Activated T-helper 1 cell treated with Interleukin-2 at 50 U/mL for 16 hours (primary cell): ENCODE measurements around the gene HASPIN.

Experiments
- DNase-seq: peaks from one replicate; pipeline ENCODE4 v3.0.0-alpha.2; 2020; ENCODE audit warnings: low read depth

HASPIN gene

GRCh38 chr17:3735515-3735914 lies 11.8 kb downstream of the HASPIN start:
- no peak for DNase-seq

DNA sequence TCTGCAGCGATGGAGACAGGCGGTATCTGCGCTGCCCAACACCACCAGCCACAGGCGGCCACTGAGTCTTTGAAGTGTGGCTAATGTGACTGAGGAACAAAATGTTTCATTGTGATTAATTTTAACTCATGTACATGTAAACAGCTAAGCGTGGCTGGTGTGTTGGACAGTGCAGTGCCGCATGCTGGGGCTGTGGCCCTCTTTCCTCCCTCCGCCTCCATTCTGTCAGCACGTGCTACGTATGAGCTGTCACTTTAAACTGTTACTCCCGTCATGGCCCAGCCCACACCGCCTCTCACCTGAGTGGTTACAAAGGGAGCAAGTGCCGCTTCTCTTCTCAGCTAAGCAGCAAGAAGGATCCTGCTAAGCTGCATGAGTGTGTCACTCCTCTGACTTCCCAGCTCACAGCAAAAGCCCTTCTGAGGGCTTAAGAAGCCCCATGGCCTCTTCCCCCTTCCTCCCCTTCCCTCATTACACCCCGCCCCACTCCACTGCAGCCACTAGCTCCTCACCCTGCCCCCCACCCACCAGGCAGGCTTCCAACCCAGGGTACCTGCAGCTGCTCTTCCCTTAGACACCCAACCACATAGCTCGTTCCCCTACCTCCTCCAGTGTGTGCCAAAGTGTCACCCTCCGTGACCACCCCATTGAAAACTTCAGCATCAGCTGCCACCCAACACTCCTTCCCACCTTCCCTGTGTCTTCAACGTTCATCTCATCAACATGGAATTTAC lies 15.0 kb downstream of the HASPIN start:
- no peak for DNase-seq

DNA sequence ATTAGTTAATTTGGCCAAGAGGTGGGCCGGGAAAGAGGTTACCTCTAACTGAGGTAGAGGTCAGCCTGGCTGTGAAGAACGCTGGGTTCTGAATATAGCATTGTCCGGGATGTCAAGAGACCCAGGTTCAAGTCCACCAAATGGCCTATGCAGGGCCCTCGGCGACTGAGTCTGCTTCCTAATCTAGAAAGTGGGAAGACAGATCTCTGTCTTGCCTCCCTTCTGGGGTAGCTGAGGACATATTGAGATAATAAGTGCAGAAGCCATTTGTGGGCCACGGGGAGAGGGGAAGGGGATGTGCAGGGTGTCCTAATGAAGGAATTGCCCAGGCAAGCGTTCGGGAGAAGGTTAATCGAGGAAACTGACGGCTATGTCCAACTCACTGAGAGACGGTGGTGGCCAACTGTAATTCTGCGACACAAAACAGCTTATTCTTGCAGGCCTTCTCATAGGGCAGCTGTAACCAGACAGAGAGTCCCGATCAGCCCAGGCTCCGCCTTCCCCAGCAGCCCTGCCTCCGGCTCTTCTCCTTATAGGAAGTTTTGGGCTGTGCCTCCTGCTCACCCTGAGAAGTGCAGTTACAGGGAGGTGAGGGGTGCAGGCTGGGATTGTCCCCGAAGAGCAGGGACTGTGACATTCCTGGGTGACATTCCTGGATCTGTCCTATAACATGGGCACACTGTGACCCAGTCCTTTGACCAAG lies 15.9 kb downstream of the HASPIN start:
- DNase-seq, result no peak

GRCh38 chr17:3740611-3741073 lies 16.9 kb downstream of the HASPIN start:
- DNase-seq, result no peak

DNA sequence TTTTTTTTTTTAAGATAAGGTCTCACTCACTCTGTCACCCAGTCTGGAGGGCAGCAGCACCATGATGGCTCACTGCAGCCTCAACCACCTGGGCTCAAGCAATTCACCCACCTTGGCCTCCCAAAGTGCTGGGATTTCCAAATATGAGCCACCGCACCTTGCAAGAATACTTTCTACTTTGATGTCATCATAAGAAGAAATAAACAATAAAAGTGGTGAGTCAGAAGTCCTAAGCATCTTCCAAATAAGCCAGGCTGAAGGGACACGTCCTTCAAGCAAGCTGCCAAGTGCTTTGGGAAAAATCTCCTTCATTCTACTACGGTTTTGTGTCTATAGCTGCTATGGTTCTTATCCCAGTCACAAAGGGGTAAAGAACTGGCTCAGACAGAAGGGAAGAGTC lies 20.3 kb downstream of the HASPIN start:
- DNase-seq, result no peak

- DNase-seq, result no peak
Observed at GRCh38 chr17:3745071-3745470, 21.4 kb downstream of the HASPIN start.

DNA sequence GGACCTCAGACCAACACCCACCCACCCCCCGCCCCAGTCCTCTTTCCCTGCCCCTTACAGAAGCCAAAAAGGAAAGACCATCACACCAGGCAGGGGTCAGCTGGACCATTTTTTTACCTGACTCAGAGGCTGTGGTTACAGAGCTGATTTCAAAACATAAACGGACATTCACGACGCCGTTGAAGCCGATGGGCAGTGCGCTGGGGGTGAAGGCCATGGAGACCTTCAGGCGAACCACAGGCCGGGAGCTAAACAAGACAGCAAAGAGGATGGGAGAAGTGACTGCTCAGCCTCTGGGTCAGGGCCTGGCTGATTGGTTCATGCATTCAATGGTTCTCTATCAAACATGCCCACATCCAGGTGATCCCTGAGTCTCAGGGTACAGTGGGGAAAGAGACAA lies 24.1 kb downstream of the HASPIN start:
- DNase-seq, result no peak

GRCh38 chr17:3748576-3748975 lies 24.9 kb downstream of the HASPIN start:
- no peak for DNase-seq

DNA sequence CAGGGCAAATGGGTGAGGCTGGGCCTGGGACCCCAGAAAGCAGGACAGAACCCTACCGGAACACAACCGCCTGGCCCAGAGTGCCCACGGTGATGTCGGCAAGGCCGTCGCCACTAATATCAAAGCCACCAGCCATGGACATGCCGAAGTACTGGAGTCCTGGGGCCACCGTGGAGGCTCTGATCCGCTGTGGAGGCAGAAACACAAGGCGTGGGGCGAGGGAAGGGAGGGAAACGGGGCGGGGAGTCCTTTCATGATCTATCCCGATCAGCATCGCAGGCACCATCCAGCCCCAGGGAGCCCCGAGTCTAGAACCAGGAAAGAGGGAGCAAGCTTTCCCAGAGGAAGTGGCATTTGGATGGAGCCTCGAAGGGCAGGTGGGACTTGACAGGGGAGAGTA lies 26.6 kb downstream of the HASPIN start:
- DNase-seq, result no peak

- peak; percentile 25 for DNase-seq
Observed at GRCh38 chr17:3750926-3751325, 27.2 kb downstream of the HASPIN start.

DNA sequence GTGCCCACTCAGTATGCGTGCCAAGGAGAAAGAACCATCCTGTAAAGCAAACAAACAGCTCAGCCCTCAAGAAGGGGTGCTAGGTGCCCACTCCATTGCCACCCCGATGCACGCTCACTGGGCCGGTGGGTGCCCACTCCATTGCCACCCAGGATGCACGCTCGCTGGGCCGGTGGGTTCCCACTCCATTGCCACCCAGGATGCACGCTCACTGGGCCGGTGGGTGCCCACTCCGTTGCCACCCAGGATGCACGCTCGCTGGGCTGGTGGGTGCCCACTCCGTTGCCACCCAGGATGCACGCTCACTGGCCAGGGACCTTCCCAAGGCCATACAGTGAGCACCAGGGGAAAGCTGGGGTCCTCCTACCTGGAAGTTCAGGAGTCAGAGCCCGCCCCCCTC lies 28.1 kb downstream of the HASPIN start:
- DNase-seq, result no peak

DNA sequence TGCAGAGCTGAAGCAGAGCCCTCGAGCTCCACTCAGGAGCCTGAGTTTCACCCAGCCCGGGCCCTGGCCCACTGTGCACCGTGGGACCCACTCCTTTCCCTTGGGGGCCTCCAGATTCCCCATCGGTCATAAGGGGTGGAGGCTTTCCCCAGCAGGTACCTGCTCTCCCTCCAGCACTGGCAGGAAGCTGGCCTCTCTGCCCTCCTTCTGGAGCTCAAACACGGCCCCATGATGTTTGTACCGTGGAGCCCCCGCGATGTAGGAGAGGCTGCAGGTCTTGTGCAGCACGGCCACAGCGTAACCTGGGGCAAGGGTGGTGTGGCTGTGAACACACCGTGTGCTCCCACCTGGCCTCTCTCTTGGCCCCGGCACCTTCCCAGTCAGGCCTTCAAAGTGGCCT lies 29.9 kb downstream of the HASPIN start:
- DNase-seq, result no peak

DNA sequence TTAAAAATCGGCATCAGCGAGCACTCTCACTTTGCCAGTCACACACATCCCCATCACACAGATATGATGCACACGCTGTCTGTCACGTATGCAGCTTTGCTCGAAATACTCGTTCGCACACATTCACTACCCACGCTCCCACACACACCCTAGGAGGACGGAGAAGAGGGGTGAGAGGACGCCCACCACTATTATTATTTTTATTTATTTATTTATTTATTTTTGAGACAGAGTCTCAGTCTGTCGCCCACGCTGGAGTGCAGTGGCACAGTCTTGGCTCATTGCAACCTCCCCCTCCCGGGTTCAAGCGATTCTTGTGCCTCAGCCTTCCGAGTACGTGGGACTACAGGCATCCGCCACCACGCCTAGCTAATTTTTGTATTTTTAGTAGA lies 30.4 kb downstream of the HASPIN start:
- DNase-seq, result no peak

DNA sequence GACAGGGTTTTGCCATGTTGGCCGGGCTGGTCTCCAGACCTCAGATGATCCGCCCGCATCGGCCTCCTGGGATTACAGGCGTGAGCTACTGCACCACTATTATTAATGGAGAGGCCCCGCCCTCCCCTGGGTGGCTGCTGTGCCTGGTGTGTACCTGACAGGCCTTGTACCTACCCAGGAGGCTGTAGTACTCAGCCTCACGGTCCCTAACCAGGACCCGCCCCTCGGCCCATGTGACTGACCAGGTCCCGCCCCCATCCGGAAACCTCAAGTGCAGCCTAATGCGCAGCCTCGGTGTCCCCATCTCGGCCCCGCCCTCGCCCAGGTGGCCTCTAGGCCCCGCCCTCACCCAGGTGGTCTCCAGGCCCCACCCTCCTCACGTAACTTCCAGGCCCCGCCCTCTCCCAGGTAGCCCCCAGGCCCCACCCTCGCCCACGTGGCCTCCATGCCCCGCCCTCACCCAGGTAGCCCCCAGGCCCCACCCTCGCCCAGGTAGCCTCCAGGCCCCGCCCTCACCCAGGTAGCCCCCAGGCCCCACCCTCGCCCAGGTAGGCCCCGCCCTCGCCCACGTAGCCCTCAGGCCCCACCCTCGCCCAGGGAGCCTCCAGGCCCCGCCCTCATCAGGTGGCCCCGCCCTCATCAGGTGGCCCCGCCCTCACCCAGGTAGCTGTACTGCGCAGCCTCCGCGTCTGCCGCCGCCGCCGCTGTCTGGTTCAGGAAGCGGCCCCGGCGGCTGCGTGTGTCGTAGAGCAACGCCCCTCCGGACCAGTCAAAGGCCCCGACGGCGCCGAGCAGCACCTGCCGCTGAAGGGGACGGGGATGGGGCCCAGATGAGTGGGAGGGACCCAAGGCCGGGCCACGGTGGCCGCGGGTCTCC lies 31.0 kb downstream of the HASPIN start:
- DNase-seq, result peak; percentile 66

DNA sequence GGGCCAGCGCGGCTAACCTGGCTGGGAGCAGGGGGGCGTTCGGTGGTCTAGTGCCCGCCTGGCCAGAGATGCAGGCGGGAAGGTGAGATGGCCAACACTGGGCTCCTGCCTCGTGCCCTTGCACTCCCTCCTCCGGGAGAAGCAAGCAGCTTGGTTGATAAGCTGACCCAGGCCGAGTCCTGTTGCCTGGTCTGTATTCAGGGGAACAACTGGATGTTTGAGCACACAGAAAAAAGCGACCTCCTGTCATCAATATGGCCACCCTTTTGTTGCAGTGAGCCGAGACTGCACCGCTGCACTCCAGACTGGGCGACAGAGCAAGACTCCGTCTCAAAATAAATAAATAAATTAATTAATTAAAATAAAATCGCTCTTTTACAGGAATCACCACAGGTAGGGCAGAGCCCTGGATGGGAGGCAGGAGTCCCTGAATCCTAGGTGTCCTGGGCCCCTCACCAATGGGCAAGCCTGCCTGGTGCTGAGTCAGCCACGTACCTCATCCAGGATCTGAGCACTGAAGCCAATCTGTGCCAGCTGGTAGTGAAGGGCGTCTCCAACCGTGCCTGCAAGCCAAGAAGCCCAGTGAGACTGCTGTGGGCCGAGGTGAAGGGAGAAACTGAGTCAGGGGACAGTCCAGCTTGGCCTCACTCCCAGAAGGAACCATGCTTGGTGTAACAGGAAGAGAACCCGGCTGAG lies 31.8 kb downstream of the HASPIN start:
- DNase-seq, result no peak

- no peak for DNase-seq
Observed at GRCh38 chr17:3759597-3760216, 36.0 kb downstream of the HASPIN start.

DNA sequence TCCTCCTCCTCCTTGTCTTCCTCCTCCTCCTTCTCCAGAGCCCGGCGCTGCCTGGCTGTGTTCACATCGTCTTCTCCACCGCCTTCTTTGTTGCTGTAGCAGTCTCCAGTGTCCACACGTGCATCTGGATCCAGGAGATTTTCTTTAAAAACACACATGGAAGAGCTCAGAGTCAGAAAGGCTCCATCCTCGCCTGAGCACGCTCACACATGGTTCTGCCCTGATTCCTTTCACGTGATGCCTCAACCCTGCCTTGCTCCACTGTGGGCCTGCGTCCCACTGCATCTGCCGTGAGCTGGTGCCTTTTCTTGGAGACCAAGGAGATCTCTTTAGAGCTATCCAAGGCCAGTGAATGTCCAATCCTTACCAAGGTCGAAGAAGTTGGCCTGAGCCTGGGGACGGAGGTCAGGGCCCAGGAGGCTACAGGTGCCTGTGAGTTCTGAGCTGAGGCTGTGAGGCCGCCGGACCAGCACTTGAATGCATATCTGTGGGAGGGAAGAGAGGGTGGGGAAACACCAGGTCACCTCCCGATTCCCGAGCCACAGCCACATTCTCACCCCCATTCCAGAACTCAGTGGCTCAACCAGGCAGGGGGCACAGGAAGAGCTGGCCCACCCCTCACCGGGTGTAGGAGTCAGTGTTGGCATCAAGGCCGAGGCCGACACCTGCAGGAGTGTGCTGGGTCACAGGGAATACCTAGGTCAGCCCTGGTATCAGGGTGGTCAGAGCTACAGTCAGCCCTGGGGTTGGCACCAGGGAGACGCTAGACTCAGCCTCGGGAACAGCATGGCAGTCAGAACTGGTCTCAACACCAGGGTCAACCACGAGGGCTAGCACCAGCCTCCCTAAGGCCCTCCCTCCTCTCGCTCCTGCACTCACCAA lies 37.6 kb downstream of the HASPIN start:
- no peak for DNase-seq

DNA sequence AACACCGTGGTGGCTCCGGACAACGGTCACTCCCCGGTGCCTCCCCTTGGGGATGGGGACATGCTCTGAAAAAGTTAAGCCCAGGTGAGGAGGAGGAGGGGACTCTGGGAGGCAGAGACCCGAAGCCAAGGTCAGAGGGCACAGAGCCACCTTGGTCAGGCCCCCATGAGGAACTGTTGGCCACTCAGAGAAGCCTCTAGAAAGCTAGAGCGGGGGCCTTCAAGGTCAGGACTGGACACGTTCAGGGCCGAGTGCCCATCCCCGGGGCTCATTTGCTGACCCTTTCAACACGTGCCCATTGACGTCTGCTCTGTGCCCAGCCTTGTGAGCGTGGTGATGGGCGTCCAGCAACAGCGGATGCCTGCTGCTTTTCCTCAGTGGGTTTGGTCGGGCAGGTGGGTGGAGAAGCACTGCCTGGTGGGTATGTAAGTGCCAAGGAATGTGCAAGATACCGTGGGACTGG lies 38.2 kb downstream of the HASPIN start:
- no peak for DNase-seq

DNA sequence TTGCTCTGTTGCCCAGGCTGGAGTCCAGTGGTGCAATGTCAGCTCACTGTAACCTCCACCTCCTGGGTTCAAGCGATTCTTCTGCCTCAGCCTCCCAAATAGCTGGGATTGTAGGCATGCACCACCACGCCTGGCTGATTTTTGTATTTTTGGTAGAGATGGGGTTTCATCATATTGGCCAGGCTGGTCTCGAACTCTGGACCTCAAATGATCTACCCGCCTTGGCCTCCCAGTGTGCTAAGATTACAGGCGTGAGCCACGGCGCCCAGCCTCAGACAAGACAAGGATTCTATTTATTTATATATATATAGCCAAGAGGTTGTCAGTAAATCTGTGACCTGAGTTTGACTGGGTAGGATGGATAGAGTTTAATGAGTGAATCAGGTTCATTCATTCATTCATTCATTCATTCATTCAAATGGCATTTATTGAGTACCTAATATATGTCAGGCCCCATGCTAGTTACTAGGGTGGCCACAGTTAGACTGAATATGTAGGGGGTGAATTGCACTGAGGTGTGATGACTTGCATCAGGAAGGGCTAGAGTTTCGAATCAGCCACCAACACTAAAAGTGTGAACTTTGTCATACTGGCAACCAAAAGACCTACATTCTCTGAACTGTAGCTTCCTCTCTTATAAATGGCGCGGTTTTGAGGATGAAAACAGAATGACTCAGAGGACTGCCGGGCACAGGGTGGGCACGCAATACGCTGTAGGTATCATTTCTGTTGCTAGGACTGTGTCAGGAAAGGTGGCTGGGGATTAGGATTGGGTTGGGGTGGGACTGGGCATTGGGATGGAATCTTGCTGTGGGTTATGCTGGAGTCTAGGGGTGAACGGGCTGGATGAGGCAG lies 39.4 kb downstream of the HASPIN start:
- DNase-seq, result no peak

GRCh38 chr17:3763777-3764170 lies 40.1 kb downstream of the HASPIN start:
- DNase-seq, result no peak
